Measurements from ENCODE around the gene RAD9A.

The RAD9A gene

DNA sequence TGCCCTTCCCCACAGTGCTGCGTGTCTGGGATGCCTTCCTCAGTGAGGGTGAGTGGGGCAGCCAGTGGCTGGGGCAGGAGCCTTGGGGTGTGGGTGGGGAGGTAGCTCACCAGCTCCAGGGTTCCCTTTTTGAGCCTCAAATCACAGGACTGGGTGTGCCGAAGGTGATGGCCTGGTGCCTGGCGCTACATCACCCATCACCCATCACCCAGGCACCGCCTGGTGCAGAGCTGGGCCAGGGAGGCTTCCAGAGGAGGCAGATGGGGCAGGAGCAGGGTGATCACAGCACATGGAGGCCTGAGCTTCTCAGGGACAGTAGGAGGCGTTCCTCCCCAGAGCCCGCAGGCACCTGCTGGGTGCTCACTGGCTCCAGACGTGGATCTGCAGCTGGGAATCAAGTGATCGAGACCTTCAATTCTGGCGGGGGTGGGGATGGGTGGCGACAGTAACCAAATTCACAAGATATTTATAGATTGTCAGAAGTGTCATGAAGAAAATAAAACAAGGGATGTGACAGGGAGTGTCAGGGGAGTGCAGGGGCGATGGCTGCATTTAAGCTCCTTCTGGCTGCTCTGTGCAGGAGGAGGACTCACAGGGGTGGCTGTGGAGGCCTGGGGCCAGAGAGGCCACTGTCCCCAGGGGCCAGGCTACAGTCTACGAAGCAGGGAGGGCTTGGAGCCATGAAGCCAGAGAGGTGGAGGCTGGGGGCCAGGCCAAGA is 15.3 kb downstream of the RAD9A start:
- no peak overlapping the region for H3K27ac ChIP-seq
- TF ChIP-seq, protein P1, sequence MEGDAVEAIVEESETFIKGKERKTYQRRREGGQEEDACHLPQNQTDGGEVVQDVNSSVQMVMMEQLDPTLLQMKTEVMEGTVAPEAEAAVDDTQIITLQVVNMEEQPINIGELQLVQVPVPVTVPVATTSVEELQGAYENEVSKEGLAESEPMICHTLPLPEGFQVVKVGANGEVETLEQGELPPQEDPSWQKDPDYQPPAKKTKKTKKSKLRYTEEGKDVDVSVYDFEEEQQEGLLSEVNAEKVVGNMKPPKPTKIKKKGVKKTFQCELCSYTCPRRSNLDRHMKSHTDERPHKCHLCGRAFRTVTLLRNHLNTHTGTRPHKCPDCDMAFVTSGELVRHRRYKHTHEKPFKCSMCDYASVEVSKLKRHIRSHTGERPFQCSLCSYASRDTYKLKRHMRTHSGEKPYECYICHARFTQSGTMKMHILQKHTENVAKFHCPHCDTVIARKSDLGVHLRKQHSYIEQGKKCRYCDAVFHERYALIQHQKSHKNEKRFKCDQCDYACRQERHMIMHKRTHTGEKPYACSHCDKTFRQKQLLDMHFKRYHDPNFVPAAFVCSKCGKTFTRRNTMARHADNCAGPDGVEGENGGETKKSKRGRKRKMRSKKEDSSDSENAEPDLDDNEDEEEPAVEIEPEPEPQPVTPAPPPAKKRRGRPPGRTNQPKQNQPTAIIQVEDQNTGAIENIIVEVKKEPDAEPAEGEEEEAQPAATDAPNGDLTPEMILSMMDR (conservative IDR thresholded peaks at IDR 0.05): no peak

DNA sequence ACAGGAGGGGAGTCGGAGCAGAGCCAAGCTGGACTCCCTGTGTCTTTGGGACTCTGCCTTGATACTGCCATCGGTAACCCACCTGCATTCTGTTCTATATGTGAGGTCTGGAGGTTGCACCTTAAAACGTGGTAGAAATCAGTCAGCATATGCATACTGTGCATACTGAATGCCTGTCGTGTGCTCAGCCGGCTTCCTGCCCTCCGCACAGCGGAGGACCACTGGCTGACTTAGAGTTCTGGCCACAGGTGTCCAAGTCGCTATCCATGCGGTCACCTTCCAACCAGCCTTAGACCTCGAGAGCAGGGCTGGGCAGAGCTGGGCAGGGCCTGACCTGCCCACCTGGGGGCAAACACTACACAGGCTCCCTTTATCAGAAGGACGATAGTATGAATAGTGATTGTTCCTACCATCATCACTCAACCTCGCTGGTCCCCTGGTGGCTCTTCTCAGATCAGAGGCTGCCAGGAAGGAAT is 15.9 kb downstream of the RAD9A start:
- TF ChIP-seq, protein P1 (conservative IDR thresholded peaks at IDR 0.05): no peak
- no peak overlapping the region for H3K27ac ChIP-seq

DNA sequence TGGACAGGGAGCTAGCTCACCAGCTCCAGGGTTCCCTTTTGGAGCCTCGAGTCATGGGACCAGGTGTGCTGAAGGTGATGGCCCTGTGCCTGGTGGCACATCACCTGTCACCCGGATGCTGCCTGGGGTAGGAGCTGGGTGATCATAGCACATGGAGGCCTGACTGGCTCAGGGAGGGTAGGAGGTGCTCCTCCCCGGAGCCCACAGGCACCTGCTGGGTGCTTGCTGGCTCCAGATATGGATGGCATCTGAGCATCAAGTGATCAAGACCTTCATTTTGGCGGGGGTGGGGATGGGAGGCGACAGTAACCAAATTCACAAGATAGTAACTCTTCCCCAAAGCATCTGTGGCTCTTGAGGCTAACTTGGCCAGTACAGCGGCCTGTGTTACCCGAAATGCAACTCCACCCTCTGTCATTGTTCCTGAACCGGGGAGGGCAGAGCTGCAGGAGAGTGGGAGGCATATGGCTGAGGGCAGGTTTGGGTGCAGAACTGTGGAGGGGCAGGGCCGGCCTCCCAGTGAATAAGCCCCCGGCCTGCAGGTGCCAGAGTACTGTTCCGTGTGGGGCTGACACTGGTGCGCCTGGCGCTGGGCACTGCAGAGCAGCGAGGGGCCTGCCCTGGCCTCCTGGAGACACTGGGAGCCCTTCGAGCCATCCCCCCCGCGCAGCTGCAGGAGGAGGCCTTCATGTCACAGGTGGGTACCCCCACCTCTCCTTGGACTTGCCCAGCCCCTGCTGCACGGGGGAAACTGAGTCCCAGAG is 16.8 kb downstream of the RAD9A start:
- no peak overlapping the region for H3K27ac ChIP-seq
- TF ChIP-seq, protein P1 (conservative IDR thresholded peaks at IDR 0.05): no peak

DNA sequence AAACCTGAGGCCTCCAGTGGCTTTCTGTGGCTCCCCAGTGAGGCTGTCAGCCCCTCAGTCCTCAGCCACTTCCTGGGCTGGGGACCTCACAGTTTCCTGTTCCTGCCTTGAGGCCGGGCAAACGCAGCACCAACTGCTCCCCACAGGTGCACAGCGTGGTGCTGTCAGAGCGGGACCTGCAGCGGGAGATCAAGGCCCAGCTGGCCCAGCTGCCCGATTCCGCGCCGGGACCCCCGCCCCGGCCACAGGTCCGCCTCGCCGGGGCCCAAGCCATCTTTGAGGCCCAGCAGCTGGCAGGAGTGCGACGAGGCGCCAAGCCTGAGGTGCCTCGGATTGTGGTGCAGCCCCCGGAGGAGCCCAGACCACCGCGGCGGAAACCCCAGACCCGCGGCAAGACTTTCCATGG is 17.5 kb downstream of the RAD9A start:
- no peak overlapping the region for H3K27ac ChIP-seq
- TF ChIP-seq, protein P1 (conservative IDR thresholded peaks at IDR 0.05): no peak

DNA sequence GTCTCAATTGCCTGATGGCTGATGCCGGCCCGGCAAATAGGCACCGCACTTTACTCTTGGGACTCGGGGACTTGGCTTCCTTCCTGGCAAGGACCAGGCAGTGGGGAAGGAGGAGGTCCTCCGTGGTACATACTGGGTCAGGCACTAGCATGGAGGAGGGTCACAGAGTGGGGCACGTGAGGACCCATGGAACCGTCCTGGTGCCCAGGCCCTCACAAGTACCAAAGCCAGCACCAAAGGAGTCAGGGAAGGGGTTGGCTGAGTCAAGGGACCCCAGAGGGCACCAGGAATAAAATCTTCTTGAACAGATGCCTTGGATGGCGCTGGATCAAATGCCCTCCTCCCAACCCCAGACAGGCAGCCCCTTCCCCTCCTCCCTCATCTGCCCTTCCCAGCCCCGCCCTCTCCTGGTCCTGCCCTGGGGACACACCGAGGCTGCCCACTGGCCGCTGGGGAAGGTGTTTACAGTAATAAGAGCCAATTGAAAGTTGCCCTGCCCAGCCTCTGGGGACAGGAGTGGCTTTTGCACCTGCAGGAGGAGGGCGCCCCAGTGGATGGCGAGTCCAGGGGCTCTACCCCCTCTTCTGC is 18.1 kb downstream of the RAD9A start:
- no peak overlapping the region for H3K27ac ChIP-seq
- TF ChIP-seq, protein P1 (conservative IDR thresholded peaks at IDR 0.05): 0 out of 2 replicates have a peak, but pooled peaks have one; percentile 3

DNA sequence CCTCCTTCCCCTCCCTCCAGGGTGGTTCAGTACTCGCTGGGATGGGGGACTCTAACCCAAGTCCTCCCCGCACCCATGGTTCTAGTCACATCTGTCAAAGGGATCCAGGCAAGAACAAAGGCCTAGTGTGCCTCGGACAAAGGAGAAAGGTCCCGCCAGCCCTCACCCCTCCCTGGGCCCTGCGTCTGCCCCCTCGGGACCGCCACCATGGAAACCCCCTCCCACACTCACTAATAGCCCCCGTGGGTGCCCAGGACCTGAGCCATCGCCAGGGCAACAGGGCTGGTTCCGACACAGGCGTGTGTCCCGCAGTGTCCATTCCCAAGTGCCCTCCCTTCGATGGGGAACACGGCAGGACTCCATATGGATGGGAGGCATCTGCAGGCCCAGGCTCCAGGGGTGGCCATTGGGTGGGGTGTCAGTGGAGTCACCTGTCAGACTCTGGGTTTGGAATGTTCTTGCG is 18.6 kb downstream of the RAD9A start:
- TF ChIP-seq, protein P1 (conservative IDR thresholded peaks at IDR 0.05): no peak
- no peak overlapping the region for H3K27ac ChIP-seq

Measured in VCaP (cell line).